ENCODE results near the gene AOPEP.

Gene AOPEP

DNA sequence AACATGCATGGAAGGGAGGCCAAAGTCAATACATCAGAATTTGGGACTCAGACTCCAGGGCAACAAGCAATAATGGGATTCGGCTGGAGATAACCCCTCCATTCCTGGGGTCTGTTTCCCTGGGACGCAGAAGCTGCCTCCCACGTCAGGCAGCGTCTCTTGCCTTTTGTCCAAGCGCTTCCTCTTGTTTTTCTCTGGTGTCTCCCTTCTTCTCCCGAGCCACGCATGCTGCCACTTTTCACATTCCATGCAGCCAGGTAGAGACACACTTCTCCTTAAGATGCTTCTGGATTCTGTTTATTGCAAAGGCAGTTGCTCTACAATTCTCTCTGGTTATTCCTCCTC, 267.3 kb downstream of the AOPEP start:
- DNase-seq (ENCODE audit: low read depth), result no peak

DNA sequence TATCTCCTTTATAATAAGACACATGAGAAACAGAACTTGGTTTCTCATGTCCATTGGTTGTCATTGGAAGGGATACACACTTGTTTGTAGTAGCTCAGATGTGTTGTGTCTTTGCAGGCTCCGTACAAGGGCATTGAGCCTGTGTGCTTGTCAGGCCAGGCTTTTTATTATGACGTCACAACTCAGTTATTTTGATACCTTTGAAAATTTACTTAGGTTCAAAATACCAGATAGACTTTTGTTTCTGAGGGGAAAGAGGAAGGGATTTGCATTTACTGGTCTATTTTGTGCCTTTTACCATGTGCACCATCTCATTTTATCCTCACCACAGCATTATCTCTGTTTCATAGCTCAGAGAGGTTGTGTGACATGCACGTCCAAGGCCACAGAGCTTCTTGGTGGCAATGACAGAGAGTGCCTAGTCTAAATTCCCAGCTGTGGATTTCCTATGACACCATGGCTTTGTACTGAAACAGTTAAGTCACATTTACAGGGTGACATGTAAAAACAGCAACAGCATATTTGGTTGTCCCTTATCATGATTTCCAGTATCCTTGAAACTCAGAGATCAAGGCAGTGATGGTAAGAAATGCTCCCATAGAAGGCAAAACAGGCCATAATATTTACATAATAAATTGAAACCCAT, 268.7 kb downstream of the AOPEP start:
- DNase-seq (ENCODE audit: low read depth), result no peak

DNA sequence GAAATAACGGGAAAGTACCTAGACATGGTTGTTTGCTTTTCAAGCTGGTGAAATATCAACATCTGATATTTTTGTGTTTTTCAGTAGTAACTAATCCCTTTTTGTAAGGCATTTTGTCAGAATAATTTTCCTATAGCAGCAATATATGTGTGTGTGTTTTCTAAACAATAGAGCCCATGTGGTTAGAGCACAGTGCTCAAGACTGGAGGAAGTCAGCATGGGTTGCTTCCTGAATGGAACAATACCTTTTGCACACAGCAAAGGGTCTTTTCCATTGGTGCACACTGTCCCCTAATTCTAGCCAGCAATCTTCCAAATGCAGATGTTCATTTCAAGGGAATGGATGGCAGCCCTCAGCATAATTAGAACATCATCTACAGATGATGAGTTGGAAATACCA, 270.1 kb downstream of the AOPEP start:
- DNase-seq (ENCODE audit: low read depth), result no peak

DNA sequence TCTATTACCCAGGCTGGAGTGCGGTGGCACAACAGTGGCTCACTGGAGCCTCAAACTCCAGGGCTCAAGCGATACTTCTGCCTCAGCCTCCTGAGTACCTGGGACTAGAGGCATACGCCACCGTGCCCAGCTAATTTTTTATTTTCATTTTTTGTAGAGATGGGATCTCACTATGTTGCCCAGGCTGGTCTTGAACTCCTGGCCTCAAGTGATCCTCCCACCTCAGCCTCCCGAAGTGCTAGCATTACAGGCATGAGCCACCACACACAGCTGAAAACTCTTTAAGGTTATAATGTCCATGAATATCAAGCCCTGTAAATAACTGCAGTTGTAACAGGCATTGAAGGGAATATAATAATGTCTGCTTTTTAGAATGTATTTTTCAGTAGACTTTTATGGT, 271.2 kb downstream of the AOPEP start:
- DNase-seq (ENCODE audit: low read depth), result no peak

DNA sequence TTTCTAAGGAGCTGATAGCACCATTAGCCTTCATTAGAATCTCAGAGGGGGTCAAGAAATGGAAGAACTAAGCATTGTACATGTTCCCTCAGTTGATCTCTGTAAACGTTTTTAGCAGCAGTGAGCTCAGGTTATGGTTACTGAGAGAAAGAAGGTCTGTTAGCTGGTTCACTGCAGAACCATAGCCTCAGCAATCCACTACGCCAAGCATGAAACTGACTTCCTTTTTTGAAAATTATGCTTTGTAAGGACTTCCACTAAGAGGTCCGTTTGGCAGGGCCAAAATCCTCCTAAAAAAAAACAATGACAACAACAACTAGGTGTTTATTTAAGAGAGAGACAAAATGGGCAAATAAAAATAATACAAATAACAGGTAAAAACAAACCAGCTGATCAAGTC, 273.3 kb downstream of the AOPEP start:
- DNase-seq (ENCODE audit: low read depth), result no peak

DNA sequence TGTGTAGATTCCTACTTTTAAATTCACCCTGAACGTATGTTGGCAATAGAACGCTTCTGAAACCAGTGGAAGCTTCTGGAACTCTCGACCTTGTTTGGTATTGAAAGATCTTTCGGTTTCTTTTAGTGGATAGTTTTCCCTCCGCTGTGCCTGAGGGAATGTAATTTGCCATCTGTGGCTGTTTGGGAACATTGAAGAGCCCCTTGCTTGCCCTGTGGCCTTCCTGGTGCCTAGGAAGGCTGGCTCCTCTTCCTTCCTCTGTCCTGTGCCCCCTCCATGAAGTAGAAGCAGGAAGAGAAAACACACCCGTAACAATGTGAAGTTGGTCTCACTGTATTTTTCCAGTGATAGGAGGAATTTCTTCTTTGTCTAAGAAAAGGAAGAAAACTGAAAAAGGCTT, 274.3 kb downstream of the AOPEP start:
- DNase-seq (ENCODE audit: low read depth), result no peak

DNA sequence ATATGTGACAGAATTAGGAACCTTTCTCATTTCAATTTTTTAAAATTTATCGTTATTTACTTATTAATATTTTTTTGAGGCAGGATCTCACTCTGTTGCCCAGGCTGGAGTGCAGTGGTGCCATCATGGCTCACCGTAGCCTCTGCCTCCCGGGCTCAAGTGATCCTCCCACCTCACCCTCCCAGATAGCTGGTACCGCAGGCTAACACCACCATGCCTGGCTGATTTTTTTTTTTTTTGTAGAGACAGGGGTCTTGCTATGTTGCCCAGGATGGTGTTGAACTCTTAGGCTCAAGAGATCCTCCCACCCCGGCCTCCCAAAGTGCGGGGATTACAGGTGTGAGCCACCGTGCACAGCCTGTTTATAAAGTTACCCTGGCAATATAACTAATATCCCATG, 275.2 kb downstream of the AOPEP start:
- no peak for DNase-seq (ENCODE audit: low read depth)

DNA sequence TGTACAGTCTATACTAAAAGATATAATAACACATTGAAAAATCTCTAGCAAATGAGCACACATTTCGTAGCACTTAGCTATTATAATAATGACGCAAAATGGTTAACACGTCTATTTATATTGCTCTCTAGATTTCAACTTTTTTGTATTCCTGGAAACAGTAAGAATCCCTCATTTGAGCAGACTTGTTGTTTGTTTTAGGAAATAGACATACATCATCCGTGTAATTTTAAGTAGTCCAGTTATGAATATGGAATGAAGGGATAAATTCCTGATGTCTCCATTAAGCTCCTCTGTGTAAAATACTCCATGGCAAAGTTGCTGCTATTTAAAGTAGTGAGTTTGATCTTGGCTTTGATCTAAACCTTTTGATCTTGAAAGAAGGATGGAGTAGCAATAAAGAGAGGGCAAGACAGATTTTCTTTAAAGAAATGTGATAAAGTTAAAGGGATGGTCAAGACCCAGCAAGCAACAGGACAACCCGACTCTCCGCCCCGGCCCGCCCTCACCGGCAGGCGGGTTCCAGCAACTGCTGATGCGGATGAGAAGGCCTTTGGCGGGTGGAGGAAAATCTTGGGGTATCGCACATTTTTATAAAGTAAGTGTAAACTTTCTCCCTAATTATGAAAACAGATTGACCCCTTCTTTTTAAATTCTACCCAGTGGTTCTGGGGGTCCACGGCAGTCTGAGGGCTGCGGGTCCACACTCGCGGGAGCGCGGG, 277.4 kb downstream of the AOPEP start:
- no peak for DNase-seq (ENCODE audit: low read depth)

DNA sequence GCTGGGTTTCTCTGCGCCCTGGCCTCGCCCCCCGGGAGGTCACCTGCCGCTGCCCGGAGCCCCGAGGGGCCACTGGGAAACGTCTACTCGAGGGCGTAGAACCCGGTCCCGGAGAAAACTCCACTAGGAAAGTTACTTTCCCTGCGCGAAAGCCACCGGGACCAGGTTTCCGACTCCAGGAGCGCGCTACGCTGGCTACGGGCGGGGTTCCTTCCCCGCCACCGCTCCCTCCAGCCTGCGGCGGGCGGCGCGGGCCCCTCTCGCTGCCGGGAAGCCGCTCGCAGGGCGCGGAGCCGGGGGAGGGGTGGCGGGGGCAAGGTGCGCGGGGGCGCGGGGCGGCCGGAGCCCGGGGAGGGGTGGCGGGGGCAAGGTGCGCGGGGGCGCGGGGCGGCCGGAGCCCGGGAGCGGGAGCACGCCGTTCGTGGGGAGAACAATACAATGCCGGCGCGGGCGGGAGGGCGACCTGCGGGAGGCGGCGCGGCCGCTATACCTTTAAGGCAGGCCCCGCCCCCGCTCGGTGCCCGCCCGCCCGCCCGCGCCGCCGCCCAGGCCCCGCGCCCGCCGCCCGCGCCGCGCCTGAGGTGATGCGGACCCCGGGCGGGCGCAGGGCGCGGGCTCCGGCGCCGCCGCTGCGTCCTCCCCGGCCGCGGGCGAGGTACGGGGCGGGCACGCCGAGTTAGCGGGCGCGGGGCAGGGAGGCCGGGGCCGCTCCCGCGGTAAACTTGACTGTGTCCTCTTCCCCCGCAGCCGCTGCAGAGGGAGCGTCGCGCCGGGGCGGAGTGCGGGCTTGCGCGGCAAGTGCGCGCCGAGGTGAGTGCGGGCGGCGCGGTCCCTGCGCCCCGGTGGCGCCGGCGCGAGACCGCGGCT, 278.1 kb downstream of the AOPEP start:
- no peak for DNase-seq (ENCODE audit: low read depth)

DNA sequence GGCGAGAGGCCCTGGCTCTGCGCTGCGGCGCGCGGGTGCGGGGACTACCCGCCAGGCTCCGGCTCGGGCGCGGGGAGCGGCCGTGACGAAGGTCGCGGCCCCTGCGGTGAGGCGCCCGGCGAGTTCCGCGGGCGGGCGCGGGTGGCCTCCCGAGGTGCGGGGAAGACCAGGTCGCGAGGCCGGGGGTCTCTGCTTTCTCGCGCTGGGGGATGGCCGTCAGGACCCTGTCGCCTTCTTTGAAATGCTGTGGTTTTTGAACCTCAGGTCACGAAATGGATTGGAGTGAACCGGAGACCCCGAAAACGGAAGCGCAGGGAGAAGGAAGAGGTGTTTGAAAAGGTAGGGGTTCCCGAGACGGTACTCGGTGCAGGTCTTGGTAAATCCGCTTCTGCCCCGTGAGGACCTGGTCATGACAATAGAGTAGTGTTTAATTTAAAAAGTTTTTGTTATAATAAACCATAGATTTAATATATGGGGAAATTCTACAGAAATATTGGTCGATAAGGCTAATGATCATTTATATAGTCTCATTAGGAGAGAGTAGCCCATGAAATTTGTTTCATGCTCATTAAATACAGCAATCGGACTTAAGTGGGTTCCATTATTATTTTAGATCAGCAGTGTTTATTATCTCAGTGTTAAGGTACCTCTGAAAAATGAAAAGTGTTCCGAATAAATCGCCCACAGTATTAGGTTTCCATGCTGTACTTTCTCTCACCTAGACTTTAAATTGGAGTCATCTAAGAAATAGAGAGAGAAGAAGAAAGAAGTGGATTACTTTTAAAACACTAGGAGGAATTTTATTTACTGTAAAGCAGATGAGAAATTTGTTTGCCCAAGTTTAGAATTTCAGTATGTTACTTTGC, 279.0 kb downstream of the AOPEP start:
- no peak for DNase-seq (ENCODE audit: low read depth)

DNA sequence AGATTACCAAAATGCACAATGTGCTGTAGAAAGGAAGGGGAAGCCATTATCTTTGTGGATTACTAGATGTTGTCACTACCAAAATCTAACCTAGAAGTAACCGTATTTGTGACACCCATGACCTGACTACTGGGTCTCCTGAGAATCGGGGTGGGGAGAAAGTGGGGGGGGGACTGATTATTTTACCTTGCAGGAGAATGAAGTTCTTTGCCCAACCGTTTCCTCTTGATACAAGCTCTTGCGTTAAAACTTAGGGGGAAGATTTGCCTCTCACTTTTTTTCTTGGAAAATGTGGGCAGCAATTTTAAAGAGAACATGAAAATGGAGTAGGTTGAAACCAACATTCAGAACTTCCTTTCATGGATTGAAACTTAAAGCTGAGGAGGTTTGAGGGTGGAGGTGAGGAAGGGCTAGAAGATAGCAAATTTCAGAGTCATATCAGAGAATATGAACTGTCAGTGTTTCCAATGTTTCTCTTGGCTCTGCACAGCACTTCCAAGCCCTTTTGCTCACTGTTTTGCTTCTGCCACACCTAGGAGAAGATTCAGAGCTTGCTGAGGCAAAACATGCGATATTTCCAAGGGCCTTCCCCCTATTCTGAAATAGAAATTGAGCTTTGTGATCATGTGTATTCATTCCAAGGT, 280.8 kb downstream of the AOPEP start:
- no peak for DNase-seq (ENCODE audit: low read depth)

DNA sequence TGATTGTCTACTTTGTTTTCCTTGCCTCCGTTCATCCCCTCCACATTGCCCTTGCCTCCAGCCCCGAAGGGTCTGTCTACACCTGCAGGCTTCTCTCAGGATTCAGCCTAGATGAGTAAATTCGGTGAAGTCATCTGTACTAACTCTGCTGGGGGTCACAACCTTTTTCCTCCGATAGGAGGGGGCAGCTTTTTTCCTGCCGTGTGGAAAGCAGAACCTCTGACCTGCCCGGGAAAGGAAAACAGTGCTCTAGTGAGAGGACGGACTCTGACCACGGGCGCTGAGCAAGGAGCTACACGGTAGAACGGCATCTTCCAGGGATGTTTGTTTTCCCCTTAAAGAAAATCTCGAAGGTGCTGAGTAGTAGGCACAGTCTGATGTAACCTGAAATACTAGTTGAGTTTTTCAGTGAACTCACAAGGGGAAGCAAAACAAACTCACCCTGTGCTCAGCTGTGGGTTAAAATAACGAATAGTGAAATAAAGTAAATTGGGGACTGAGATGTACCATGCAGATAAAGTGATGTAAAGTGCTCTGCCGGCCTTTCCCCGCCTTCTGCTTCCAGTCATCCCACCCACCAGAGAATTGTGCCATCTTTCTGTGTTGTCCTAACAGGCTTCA, 281.8 kb downstream of the AOPEP start:
- DNase-seq (ENCODE audit: low read depth), result no peak

DNA sequence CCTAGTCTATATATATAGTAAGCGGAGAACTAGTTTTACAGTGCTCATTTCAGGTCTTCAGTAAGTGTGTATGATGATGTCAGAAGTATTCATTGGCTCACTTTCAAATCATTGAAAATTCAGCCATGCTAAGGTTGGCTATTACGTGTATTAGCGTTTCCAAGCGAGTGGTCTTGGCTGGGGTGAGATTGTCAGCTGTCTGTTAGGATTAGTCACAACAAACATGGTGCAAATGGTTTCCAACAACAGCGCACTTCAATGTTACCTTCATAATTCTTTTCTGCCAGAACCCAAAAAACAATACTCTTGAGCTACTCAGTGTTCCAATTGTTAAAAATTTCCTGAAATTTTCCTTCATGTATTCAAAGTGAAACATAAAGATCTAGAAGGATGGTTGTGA, 283.0 kb downstream of the AOPEP start:
- DNase-seq (ENCODE audit: low read depth), result no peak

DNA sequence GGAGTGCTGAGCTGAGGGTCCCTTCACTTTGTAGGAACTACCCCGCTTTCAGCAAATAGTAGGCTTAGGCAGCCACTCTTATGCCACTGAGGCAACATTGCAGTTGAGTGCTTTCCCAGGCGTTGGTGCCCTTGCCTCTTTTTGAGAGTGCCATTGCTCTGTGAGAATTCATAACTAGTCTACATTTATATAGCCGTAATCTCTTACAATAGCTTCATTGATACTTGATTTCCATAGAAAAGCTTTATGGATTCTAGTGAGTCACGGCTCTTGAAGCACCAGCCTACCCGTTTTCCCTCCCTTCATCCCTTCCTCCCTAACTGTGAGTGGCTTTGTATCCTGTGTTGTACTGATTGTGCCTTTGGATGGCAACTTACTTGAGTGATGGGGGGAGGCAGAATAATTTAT, 283.9 kb downstream of the AOPEP start:
- no peak for DNase-seq (ENCODE audit: low read depth)

DNA sequence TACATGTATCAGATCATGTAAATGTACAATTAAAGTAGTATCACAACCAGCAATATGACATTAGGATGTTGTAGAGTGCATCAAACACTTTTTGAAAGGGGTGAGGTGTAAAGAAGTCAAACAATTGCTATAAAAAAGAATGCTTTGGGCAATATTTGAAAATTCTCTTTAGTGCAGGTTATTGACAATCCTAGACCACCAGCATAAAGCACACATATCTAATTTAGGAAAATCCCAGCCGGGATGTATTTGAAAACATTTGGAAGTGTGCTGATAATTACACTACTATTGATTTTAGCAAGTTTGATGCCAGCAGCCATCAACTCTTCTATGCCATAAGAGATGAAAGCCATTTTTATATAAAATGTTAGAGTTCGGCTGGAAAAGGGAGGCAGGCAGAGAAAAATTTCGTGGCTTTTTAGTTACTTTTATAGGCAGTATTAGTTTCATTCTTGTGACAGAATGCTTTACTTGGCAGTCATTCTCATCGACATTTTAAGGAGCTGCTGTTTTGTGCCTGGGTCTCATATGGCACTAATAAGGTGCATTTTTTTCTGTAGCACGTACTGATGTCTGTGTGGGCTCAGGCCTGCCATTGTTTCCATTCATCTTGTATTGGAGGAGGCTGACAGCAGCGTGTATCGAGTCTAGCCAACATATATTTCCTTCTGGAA, 285.7 kb downstream of the AOPEP start:
- DNase-seq (ENCODE audit: low read depth), result no peak

DNA sequence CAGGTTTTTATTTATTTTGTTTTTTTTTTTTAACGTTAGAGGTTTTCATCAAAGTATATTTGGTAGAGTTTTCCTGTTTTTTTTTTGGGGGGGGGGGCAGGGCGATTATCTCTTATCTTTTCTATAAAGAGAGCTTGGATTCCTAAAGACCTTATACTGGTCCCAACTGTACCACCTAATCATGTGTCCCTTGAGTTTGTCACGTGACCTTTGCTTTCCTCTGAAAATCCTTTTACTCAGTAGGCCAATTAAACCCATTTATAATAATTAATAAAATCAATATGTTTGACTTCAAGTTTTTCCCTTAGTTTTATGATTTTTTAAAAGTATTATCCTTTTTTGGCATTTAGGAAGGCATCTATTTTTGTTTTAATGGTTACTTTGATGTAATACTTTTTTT, 286.4 kb downstream of the AOPEP start:
- no peak for DNase-seq (ENCODE audit: low read depth)

DNA sequence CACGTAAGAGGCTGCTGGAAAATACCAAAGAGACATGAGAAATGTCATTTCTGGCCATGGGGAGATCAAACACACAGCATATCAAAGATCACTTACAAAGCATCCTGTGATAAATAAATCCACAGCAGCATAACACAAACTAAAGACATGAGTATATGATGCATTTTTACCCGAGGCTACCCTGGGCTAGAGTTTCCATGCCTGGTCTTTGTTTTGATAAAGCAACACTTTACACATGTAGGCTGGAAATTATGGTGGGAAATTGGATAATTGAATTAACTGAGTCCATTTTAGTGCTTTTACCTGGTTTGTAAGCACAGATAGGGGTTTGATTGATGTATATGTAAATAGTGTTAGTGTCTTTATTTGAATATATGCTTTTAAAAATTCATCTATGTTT, 288.4 kb downstream of the AOPEP start:
- DNase-seq (ENCODE audit: low read depth), result no peak

DNA sequence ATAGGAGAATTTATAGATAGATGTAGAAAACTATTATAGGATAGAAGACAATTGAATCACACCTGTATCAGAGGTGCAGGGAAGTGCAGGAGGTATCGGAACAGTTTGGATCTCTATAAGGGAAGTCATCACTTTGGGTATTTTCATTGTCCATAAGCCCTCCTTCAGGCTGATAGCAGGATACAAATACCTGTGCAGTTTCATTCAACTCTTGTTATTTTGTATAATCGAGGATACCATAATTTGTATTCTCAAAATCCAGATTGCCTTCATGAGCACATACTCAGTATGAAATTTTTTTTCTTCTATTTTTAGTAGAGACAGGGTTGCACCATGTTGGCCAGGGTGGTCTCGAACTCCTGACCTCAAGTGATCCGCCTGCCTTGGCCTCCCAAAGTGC, 289.1 kb downstream of the AOPEP start:
- DNase-seq (ENCODE audit: low read depth), result no peak

DNA sequence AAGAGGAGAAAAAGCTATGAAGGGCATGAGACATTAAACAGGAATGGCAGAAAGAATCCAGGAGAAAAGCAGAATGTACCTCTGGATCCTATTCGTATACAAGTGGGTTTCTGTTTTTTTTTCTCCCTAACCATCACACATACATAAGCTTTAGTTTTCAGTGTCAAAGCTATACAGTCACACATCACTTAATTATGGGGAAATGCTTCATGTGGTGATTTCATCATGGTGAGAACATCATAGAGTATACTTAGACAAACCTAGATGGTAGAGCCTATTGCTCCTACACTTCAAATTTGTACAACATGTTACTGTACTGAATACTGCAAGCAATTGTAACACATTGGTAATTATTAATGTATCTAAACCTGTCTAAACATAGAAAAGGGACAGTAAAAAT, 290.6 kb downstream of the AOPEP start:
- no peak for DNase-seq (ENCODE audit: low read depth)

DNA sequence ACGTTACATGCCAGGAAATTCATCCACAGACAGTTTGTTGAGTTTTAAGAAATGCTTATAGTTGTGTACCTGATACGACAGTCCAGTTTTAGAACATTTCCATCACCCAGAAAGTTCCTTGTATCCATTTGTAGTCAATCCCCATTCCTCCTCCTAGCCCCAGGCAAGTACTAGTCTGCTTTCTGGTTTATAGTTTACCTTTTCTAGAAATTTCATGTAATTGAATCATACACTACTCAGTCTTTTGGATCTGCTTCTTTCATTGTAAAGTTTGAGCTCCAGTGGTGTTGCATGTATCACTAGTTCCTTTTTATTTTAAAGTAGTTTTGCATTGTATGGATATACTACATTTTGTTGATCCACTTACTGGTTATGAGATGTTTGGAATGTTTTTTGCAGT, 291.2 kb downstream of the AOPEP start:
- no peak for DNase-seq (ENCODE audit: low read depth)

Data from GM04504 (cell line).